ENCODE measurements around the gene SCAI.
A peak's percentile ranks its signal among the peaks of the same experiment; 100 is the strongest.
"Not testable (repeated sequence)": the region's sequence is repeated elsewhere in the genome, so short reads cannot be mapped to it uniquely, and the experiment has no call there.

Gene SCAI

DNA sequence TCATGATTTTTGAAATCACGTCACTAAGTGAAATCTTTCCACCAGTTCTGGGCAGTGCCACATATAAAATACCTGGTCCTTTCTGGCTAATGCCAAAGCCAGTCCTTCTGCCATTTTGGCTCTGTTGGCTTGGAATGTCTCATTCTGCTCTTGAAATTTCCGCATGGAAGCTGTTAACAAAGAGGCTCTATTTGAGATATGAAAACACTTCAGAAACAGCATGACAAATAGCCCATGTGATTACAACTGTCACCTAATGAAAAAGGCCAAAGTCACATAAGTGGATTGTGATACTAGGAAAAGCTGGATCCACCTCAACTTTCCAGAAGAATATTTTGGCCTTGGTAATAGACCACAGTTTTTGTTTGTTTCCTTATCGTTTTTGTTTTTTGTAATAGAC is 215.2 kb downstream of the SCAI start:
- Histone ChIP-seq H3K27ac (ENCODE audit: extremely low read depth, low read depth, low read length) (no peak overlapping the region), H3K36me3 (ENCODE audit: control insufficient read depth in 2 of 2, insufficient read depth in 1 of 2, low read length in 2 of 2) (peaks cover 0 to 69% of the 10 kb centered on the region in 2 experiments), H3K9me3 (ENCODE audit: control insufficient read depth, insufficient read depth, low read depth, low read length) (no peaks in the 10 kb centered on the region), H3K4me1 (ENCODE audit: control insufficient read depth, insufficient read depth, low read length) (no peaks in the 10 kb centered on the region), H3K4me3 (ENCODE audit: low read depth, low read length) (no peak overlapping the region)
- TF ChIP-seq ZNF223 (tag by site-specific recombination; IDR thresholded peaks at IDR 0.05) = no peak
- no peak for TF ChIP-seq ZNF2 (tag by site-specific recombination; IDR thresholded peaks at IDR 0.05)
- no peak for TF ChIP-seq ZBTB7A (tag by site-specific recombination; IDR thresholded peaks at IDR 0.05; ENCODE audit: low read depth)
- no peak for TF ChIP-seq ZNF426 (tag by site-specific recombination; IDR thresholded peaks at IDR 0.05)
- TF ChIP-seq HOXA7 (CRISPR knock-in tag; IDR thresholded peaks at IDR 0.05; ENCODE audit: borderline replicate concordance) = no peak
- TF ChIP-seq ZBTB1 (tag by site-specific recombination; IDR thresholded peaks at IDR 0.05) = no peak
- no peak for TF ChIP-seq MYNN (tag by site-specific recombination; IDR thresholded peaks at IDR 0.05; ENCODE audit: borderline replicate concordance)
- TF ChIP-seq ZNF169 (tag by site-specific recombination; IDR thresholded peaks at IDR 0.05) = no peak
- TF ChIP-seq ZNF48 (tag by site-specific recombination; IDR thresholded peaks at IDR 0.05) = no peak
- TF ChIP-seq ZNF202 (tag by site-specific recombination; IDR thresholded peaks at IDR 0.05; ENCODE audit: borderline replicate concordance) = no peak
- TF ChIP-seq ZNF514 (tag by site-specific recombination; IDR thresholded peaks at IDR 0.05) = no peak
- TF ChIP-seq ZBTB20 (tag by site-specific recombination; IDR thresholded peaks at IDR 0.05) = no peak
- no peak for TF ChIP-seq ZBTB48 (tag by site-specific recombination; IDR thresholded peaks at IDR 0.05)
- no peak for TF ChIP-seq ZXDB (tag by site-specific recombination; IDR thresholded peaks at IDR 0.05)
- POLR2A ChIA-PET = no interaction called here
- CTCF ChIA-PET = no interaction called here

- POLR2A ChIA-PET; H3K4me3 ChIP-seq (ENCODE audit: low read depth, low read length); H3K9me3 ChIP-seq (ENCODE audit: control insufficient read depth, insufficient read depth, low read depth, low read length); CTCF ChIA-PET; H3K4me1 ChIP-seq (ENCODE audit: control insufficient read depth, insufficient read depth, low read length); H3K27ac ChIP-seq (ENCODE audit: extremely low read depth, low read depth, low read length): not testable (repeated sequence)
- H3K36me3 ChIP-seq (ENCODE audit: control insufficient read depth in 2 of 2, insufficient read depth in 1 of 2, low read length in 2 of 2) = peaks cover 19 to 48% of the 10 kb centered on the region in 2 experiments; a peak in 2 of 3 replicates
- TF ChIP-seq ATF2 (tag by site-specific recombination; IDR thresholded peaks at IDR 0.05; ENCODE audit: low read depth) = peak; percentile 80
These were observed 222.9 kb downstream of the SCAI start for GRCh38 chr9:124920394-124920793.

DNA sequence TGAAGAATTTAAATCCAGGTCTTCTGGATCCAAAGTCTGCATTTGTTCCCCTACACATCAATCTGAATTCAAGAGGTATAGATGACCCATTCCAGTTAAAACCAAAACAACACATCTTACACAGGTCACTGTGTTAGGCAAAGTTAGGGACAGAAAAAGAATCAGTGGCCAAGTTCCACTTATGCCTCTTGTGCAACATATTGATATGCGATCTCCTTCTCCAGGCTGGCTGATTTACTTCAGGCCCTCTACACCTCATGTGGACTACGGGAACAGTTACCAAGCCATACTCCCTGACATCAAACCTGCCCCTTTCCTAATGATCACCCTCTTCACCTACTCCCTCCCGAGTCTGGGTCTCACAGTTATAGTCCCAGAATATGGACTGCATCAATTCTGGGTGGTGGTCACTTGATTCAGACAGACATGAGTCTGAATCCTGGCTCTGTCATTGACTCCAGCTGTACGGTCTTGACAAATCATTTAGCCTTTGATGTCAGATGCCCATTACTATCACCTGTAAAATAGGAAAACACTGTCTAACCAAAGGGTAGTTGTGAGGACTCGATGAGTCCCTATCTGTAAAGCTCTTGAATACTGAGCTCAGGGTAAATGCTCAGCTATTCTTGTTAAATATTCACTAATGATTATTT is 228.4 kb downstream of the SCAI start:
- H3K27ac ChIP-seq (ENCODE audit: extremely low read depth, low read depth, low read length) = no peak overlapping the region
- no peaks in the 10 kb centered on the region for H3K9me3 ChIP-seq (ENCODE audit: control insufficient read depth, insufficient read depth, low read depth, low read length)
- CTCF ChIA-PET = interaction anchor here (0.6 to 0.9 kb wide), 2 partner anchors 21 to 107 kb away, joined by 4 to 6 read pairs; no protein-coding TSS in a partner anchor
- H3K36me3 ChIP-seq (ENCODE audit: control insufficient read depth in 2 of 2, insufficient read depth in 1 of 2, low read length in 2 of 2) = peaks cover 6 to 59% of the 10 kb centered on the region in 2 experiments; a peak in 2 of 3 replicates
- no peaks in the 10 kb centered on the region for H3K4me1 ChIP-seq (ENCODE audit: control insufficient read depth, insufficient read depth, low read length)
- no peak overlapping the region for H3K4me3 ChIP-seq (ENCODE audit: low read depth, low read length)
- TF ChIP-seq ZBTB8A (tag by site-specific recombination; IDR thresholded peaks at IDR 0.05) (no peak), HIC1 (tag by site-specific recombination; IDR thresholded peaks at IDR 0.05) (no peak), KLF8 (tag by site-specific recombination; IDR thresholded peaks at IDR 0.05) (no peak), RBAK (tag by site-specific recombination; IDR thresholded peaks at IDR 0.05) (no peak), ZNF626 (tag by site-specific recombination; IDR thresholded peaks at IDR 0.05) (no peak), ZNF548 (tag by site-specific recombination; IDR thresholded peaks at IDR 0.05) (no peak), ZNF670 (tag by site-specific recombination; IDR thresholded peaks at IDR 0.05; ENCODE audit: low read depth) (no peak), ZNF629 (tag by site-specific recombination; IDR thresholded peaks at IDR 0.05) (no peak), ZNF416 (tag by site-specific recombination; IDR thresholded peaks at IDR 0.05) (no peak)
- TF ChIP-seq, protein P1, sequence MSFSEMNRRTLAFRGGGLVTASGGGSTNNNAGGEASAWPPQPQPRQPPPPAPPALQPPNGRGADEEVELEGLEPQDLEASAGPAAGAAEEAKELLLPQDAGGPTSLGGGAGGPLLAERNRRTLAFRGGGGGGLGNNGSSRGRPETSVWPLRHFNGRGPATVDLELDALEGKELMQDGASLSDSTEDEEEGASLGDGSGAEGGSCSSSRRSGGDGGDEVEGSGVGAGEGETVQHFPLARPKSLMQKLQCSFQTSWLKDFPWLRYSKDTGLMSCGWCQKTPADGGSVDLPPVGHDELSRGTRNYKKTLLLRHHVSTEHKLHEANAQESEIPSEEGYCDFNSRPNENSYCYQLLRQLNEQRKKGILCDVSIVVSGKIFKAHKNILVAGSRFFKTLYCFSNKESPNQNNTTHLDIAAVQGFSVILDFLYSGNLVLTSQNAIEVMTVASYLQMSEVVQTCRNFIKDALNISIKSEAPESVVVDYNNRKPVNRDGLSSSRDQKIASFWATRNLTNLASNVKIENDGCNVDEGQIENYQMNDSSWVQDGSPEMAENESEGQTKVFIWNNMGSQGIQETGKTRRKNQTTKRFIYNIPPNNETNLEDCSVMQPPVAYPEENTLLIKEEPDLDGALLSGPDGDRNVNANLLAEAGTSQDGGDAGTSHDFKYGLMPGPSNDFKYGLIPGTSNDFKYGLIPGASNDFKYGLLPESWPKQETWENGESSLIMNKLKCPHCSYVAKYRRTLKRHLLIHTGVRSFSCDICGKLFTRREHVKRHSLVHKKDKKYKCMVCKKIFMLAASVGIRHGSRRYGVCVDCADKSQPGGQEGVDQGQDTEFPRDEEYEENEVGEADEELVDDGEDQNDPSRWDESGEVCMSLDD (tag by site-specific recombination; IDR thresholded peaks at IDR 0.05) = no peak
- TF ChIP-seq, protein P2, sequence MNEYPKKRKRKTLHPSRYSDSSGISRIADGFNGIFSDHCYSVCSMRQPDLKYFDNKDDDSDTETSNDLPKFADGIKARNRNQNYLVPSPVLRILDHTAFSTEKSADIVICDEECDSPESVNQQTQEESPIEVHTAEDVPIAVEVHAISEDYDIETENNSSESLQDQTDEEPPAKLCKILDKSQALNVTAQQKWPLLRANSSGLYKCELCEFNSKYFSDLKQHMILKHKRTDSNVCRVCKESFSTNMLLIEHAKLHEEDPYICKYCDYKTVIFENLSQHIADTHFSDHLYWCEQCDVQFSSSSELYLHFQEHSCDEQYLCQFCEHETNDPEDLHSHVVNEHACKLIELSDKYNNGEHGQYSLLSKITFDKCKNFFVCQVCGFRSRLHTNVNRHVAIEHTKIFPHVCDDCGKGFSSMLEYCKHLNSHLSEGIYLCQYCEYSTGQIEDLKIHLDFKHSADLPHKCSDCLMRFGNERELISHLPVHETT (tag by site-specific recombination; IDR thresholded peaks at IDR 0.05) = no peak
- POLR2A ChIA-PET = no interaction called here
